Measurements from ENCODE around the gene OR6S1.

OR6S1 gene

GRCh38 chr14:20680843-20681347 lies 39.4 kb upstream of the OR6S1 start:
- peak overlapping the region; percentile 81; the same call in 1 of the 2 replicates for H3K9ac ChIP-seq
- H3K36me3 ChIP-seq (ENCODE audit: insufficient read depth) = no peaks in the 10 kb centered on the region
- no peaks in the 10 kb centered on the region for H4K20me1 ChIP-seq (ENCODE audit: insufficient read depth)
- H3K4me3 ChIP-seq (IDR thresholded peaks at IDR 0.05; ENCODE audit: insufficient read depth, low read depth, low read length) = no peak overlapping the region
- no peaks in the 10 kb centered on the region for H3K27me3 ChIP-seq (ENCODE audit: insufficient read depth, low read depth)
- peak overlapping the region; percentile 71; the same call in 1 of the 2 replicates for H2AFZ ChIP-seq (ENCODE audit: low read depth)
- H3K79me2 ChIP-seq (ENCODE audit: insufficient read depth, low read depth) = no peaks in the 10 kb centered on the region
- peaks cover 15% of the 10 kb centered on the region for H3K4me1 ChIP-seq (ENCODE audit: low read depth, poor library complexity, severe bottlenecking)
- H3K27ac ChIP-seq = peak overlapping the region; percentile 86
- no peak for TF ChIP-seq CTCF (conservative IDR thresholded peaks at IDR 0.05; ENCODE audit: low read depth, low read length)
- H3K4me2 ChIP-seq = peak overlapping the region; percentile 76

- no peak for TF ChIP-seq CTCF (conservative IDR thresholded peaks at IDR 0.05; ENCODE audit: low read depth, low read length)
- Histone ChIP-seq H4K20me1 (ENCODE audit: insufficient read depth) (no peaks in the 10 kb centered on the region), H3K9ac (no peak overlapping the region; the same call in 1 of the 2 replicates), H3K27ac (peak overlapping the region; percentile 86; the same call in 1 of the 2 replicates), H3K4me1 (ENCODE audit: low read depth, poor library complexity, severe bottlenecking) (peaks cover 15% of the 10 kb centered on the region), H3K79me2 (ENCODE audit: insufficient read depth, low read depth) (no peaks in the 10 kb centered on the region), H3K36me3 (ENCODE audit: insufficient read depth) (no peaks in the 10 kb centered on the region), H2AFZ (ENCODE audit: low read depth) (peak overlapping the region; percentile 71), H3K4me2 (peak overlapping the region; percentile 76), H3K4me3 (IDR thresholded peaks at IDR 0.05; ENCODE audit: insufficient read depth, low read depth, low read length) (no peak overlapping the region), H3K27me3 (ENCODE audit: insufficient read depth, low read depth) (no peaks in the 10 kb centered on the region)
Observed at GRCh38 chr14:20680363-20680762, 38.9 kb upstream of the OR6S1 start.

- H3K4me2 ChIP-seq = peak overlapping the region; percentile 76
- peak overlapping the region; percentile 71 for H2AFZ ChIP-seq (ENCODE audit: low read depth)
- peak overlapping the region; percentile 86; the same call in 1 of the 2 replicates for H3K27ac ChIP-seq
- peaks cover 15% of the 10 kb centered on the region for H3K4me1 ChIP-seq (ENCODE audit: low read depth, poor library complexity, severe bottlenecking)
- no peaks in the 10 kb centered on the region for H3K79me2 ChIP-seq (ENCODE audit: insufficient read depth, low read depth)
- TF ChIP-seq CTCF (conservative IDR thresholded peaks at IDR 0.05; ENCODE audit: low read depth, low read length) = no peak
- H3K27me3 ChIP-seq (ENCODE audit: insufficient read depth, low read depth) = no peaks in the 10 kb centered on the region
- H3K9ac ChIP-seq = no peak overlapping the region; the same call in 1 of the 2 replicates
- H3K4me3 ChIP-seq (IDR thresholded peaks at IDR 0.05; ENCODE audit: insufficient read depth, low read depth, low read length) = no peak overlapping the region
- no peaks in the 10 kb centered on the region for H4K20me1 ChIP-seq (ENCODE audit: insufficient read depth)
- H3K36me3 ChIP-seq (ENCODE audit: insufficient read depth) = no peaks in the 10 kb centered on the region
Observed at GRCh38 chr14:20679907-20680306, 38.4 kb upstream of the OR6S1 start.

- Histone ChIP-seq H3K9ac (no peak overlapping the region), H3K27me3 (ENCODE audit: insufficient read depth, low read depth) (no peaks in the 10 kb centered on the region), H2AFZ (ENCODE audit: low read depth) (no peak overlapping the region), H3K79me2 (ENCODE audit: insufficient read depth, low read depth) (no peaks in the 10 kb centered on the region), H3K36me3 (ENCODE audit: insufficient read depth) (no peaks in the 10 kb centered on the region), H3K4me2 (no peak overlapping the region), H4K20me1 (ENCODE audit: insufficient read depth) (no peaks in the 10 kb centered on the region), H3K4me1 (ENCODE audit: low read depth, poor library complexity, severe bottlenecking) (peaks cover 15% of the 10 kb centered on the region), H3K4me3 (IDR thresholded peaks at IDR 0.05; ENCODE audit: insufficient read depth, low read depth, low read length) (no peak overlapping the region), H3K27ac (no peak overlapping the region)
- no peak for TF ChIP-seq CTCF (conservative IDR thresholded peaks at IDR 0.05; ENCODE audit: low read depth, low read length)
Observed at GRCh38 chr14:20676072-20676471, 34.6 kb upstream of the OR6S1 start.
